HG03196 (cell line): Measurements from ENCODE around the gene GNAO1.

Source experiments
- ATAC-seq: cut with Tn5 transposase; IDR thresholded peaks from one replicate; pipeline ENCODE4 v1.9.1; 2021; ENCODE audit not compliant: unreplicated experiment

GNAO1 gene

DNA sequence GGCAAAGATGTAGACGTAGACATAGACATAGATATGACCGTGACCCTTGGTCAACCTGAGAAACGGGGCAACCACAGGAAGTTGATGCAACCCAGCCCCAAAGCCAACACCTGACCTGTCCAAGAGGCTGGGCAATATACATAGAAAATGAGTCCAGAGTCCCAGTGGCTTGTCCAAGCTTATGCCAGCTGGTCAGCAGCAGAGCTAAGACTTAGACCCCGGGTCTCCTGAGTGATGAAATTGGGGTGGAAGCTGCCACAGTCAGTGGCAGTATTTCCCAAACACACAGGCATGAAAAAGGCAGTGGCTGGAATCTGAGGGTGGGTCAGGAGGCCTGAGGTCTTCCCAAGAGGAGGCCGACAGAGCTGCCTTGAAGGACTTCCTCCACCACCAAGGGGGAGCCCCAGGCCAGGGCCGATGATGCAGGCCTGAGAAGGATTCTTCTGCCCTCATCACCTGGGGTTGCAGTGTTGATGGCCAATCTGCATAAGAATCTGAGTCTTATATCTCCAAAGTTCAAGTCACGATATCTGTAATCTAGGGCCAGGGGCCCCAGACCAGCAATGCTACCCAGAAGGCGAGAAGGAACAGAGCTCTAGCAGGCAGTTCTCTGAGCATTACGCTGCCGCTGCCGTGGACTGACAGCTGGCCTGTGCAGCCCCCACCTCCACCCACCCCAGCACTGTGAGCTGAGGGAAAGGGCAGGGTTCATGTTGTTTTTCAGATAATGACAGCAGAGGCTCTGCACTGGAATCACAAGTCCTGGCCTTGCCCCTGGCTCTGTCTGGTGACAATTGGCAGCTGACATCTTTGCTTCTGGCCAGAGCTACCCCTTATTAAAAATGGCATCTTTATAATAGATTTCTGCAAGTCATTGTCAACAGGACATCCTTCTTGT is 72.7 kb downstream of the GNAO1 start:
- ATAC-seq: no peak

DNA sequence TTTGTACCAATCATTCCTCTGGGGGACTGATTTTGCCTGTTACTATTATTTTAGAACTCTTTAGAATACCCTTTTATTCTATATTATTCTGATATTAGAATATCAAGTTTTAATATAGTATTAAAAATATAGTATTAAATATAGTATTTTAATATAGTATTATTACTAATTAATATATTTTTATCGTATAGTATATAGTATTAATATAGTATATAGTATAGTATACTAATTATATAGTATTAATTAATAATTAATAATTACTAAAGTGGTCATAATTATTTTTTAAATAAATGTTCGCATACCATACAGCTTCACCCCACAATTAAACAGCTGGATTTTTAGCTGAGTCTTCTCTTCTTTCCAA is 73.3 kb downstream of the GNAO1 start:
- ATAC-seq: no peak

DNA sequence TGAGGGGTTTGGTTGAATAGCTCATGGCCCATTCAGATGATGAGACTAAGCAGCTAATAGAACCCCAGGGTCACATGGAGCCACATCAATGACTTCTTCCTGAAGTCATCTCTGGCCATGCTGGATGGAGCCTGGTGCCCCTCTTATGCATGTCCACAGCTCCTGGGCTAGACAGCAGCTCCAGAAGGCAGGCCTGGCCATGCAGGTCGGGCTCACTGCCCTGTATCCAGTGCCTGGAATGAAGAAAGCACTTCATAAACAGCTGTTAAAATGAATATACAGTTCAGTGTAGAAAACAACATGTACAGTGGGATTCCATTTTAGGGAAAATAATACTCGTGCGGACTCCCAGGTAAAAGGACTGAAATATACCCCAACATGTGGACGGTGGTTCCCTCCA is 73.9 kb downstream of the GNAO1 start:
- ATAC-seq: no peak

DNA sequence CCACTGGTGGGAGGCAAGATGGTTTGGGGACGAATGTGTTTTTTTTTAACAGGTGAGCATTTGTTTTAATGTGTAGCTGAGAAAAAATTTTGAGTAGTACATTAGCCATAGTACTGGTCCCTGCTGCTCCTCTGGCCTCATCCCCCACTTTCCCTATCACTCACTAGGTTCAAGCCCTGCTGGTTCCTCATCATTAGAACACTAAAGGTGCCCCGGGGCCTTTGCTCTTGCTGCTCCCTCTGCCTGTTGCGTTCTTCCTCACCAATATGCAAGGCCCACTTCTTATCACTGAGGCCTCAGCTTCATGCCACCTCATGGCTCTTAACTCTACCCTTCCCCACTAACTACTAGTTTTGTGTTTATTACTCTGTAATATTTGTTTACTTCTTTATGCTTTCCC is 74.5 kb downstream of the GNAO1 start:
- no peak for ATAC-seq

DNA sequence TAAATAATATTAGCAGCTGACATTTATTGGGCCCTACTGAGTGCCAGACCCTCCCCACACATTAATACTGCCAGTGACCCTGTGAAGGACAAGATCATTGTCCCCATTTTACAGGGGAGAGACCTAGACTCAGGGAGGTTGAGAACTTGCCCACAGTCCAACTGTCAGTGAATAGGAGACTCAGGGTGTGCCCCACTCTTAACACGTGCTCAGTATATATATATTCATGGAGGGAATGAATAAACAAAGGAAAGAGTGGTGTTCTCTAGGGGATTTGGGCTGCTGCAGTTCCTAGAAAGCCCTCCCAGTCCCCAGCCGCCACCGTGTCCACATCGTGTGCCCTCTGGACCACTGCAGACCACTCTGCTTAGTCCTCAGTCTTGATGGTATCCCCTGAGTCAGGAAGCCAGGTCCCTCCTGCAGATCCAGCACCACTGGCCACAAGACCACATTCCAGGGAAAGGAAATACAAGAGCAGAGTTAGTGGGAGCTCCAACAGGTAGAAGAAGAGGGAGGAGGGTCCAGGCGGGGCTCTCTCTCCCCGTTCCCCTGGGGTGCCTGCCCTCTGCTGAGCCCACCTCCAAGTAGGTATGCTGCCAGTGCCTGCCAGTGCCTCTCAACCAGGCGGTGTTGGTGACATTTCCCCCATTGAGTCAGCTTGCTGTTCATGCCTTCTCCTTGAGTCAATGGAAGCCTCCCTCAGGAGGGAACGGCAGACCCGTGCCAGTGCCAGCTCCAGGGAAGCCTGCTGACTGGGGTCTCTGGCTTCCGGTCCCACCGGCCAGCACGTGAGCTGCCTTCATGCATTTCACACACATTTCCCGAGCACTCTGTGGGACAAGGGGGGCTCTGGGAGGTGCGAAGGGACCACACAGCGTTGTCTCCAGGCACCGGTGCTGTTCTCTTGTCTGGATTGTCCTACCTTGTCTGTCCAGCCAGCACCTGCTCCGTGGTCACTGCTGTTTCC is 75.6 kb downstream of the GNAO1 start:
- no peak for ATAC-seq

DNA sequence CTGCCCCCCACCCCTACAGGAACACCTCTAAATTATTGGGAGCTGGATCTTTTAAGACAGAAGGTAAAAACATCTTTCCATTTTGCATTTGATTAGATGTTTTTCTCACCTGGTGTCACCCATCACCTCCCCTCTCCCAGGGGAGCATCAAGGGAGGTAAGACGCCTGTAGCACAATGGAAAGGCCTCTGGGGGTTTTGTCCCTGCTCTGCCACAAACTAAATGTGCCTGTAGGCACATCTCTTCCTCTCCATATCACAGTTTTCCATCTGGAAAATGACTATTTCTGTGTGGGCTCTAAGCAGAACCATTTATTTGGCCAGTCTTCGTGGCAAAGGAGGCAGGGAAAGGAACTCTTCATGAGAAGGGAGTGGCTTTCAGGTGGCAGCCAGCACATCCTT is 76.6 kb downstream of the GNAO1 start:
- no peak for ATAC-seq

DNA sequence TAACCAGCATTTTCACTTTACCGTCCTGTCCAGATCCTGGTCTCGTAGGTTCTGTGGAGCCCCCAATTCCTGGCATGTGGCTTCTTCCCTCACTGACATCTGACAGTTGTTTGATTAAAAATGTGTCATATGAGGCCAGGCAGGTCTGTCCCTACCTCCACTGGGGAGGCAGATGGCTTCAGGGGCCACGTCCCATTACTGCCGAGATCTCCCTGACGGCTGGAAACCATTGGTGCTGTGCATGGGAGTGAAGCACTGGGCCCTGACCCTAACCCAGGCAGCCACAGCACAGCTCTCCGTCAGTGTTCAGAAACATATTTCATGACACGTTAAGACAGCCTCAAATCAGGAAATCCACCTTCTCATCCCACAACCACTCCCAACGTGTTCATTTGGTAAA is 77.5 kb downstream of the GNAO1 start:
- ATAC-seq: no peak

DNA sequence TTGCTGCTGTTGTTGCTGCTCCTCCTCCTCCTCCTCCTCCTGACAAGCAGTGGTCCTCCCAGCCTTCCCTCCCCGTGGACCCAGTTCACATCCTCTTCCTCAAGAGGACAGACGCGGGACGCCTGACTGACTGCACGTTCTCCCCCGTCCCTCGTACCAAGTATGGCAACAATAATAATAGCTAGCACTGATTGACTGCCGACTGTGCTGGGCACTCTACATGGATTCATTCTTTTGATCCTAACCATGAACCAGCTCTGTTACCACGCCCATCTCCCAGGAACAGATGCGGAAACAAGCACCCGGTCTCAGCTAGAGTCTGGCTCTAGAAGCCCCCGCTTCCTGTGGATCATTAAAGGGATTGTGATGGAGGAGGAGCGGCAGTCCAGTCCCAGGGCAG is 78.0 kb downstream of the GNAO1 start:
- no peak for ATAC-seq

DNA sequence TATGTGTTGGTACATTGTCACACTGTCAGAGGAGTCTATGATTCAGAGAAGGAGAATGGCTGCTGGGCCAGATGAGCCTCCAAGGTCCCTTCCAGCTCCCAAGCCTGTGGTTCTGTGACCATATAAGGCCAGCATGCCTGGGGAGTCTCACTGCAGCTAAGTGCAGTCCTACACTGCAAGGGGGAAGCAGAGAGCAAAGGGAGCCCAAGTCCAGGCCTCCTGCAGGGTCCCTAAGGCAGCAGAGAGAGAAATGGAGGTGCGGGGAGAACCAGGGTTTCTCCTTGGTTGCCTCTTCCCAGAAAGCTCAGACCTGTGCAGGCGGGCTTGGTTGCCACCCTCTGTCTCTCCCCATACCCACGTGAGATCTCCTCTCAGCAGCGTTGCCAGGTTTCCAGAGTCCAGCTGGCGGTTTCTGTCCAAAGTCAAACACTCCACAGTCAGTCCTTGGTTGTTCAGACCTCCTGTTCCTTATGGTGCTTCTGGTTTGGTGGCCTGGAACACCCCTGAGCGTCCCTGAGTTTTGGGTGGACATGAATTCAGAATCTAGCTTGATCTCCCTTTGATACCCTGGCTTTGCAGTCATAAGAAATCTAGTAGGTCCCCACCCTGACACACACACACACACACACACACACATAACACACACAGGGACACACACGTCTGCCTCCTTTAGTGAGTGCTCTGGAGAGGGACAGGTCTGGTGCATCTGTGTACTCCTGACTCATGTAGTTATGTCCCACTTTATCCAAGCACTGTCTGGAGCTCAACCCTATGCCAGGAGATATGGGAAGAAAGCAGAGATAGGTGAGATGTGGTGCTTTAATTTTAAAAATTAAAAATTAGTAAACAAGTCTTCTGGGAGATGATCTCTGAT is 78.8 kb downstream of the GNAO1 start:
- ATAC-seq: no peak

DNA sequence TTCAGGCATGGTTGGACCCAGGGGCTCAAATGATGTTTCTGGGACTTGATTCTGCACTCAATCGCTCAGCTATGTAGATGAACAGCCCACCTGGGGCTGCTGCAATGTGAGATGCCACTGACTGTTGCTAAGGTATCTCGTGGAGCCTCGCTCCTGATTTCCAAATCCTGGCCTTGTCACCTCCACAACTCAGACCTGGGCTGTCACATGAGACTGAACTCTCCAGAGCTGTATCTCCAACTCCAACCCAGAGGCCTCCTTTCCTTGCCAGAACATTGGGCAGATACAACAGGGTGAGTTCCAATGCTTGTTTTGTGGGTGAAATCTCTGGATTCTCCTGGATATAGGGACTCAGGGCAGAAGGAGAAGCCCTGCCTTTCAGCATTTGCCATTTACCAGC is 79.5 kb downstream of the GNAO1 start:
- ATAC-seq: no peak

DNA sequence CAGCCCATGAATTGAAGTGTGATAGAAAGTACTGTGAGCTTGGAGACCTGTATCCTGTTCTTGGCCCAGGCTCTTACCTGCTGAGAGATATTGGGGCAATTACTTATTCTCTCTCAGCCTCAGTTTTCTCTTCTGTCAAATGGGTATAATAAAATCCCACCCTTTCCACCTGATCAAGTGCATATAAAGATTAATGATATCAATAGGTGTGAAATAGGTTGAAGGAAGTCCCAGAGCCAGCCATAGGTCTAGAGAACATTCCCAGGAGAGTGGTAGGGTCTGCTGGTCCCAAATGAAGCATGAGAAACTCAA is 81.2 kb downstream of the GNAO1 start:
- no peak for ATAC-seq

DNA sequence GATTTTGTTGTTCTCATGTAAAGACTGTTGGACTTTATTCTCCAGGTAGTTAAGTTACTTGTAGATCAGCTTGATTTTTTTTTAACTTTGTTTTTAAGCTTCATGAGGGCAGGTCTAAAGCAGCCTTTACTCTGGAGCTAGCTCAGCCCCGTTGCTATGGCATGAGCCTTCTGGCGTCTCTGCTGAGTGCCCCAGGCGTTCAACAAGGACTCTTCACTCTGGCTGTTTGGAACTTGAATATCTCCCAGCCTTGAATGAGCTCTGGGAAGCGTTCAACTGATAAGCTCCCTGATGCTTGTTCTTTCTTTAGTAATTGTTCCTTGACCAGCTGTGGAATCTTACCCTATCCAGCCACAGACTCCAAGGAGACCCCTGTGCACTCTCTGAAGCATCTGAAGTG is 82.3 kb downstream of the GNAO1 start:
- ATAC-seq: no peak

DNA sequence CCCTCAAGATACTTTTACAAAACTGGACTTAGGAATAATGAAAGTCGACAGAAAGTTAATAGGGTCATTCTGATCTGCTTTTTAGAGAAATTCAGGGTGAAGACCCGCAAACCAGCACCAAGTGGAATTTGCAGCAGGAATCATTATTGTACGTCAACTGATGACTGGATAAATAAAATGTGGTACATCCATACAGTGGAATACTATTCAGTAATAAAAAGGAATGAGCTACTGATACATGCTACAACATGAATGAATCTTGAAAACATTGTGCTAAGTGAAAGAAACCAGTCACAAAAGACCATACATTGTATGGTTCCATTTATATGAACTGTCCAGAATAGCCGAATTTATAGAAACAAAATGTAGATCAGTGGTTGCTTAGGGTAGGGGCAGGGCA is 83.1 kb downstream of the GNAO1 start:
- ATAC-seq: no peak

DNA sequence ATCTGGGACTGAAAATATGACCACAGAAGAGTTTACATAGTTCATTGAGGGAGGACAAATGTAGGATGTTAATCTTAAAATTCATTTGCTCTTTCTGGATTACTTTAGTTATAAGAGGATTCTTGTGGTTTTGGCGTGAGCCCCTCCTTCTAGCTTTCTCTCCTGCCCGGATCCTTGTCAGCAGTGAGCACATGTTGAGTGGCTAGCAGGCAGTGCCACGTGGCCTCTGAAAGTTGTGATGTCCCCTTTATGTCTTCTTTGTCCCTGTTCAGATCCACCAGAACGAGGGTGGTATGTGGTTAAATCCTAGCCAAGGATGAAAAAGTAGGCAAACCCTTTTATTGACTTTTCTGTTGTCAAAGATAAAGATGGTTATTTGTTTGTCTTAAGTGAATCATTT is 83.8 kb downstream of the GNAO1 start:
- ATAC-seq: no peak

DNA sequence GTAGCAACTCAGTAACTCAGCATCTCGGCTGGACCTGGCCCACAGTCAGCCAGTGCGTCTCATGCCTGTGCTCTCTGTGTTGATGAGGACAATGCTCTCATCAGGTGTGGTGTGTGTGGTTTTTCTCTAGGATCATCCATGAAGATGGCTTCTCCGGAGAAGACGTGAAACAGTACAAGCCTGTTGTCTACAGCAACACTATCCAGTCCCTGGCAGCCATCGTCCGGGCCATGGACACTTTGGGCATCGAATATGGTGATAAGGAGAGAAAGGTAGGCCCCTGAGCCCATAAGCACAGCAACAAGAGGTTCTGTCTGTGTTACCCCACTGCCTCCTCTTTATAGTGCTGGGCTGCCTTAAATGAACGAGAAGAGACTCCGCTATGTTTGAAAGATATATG is 84.5 kb downstream of the GNAO1 start:
- ATAC-seq: no peak

DNA sequence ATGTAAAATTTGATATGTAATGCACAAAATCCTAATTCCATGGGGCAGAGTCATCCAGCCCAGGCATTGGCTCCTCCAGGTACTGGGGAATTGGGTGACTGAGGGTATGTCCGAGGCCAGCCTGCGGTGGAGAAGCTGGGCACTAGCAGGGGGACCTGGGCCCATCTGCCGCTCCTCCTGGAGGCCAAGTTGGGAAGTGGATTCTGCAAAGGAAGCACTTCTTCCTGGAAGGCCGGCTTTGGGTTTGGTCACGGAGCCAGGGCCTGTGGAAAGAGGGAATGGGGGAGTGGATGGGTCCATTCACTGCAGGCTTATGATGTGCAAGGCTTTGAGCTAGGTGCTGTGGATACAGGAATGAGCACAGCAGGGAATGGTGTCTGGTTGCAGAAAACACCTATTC is 85.8 kb downstream of the GNAO1 start:
- no peak for ATAC-seq

DNA sequence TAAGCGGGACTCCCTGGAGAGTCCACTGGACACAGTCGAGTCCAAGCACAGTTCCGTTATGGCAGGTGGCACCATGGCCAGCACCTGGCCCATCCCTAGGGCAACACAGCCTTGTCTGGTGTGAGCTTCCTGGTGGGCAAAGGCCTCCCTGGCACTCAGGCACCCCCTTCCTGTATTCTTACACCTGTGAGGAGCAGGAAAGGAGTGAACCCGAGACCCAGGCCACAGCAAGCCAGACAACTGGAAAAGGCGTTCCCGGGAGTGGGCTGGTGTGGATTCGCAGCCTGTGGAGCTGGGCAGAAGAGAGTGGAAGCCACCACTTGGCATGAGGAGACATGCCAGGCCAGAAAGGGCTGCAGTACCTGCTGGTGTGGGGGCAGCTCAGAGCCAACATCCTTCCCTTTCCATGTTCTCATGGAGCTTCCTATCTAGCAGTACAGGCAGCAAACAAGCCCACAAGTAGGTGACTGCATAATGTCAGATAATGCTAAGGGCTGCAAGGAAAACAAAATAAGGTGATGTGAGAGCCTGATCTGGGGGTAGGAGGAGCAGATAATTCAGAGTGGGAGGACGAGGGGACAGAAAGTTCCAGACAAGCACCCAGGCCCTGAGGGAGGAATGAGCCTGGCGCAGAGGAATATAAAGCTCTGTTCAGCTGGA is 87.0 kb downstream of the GNAO1 start:
- no peak for ATAC-seq

DNA sequence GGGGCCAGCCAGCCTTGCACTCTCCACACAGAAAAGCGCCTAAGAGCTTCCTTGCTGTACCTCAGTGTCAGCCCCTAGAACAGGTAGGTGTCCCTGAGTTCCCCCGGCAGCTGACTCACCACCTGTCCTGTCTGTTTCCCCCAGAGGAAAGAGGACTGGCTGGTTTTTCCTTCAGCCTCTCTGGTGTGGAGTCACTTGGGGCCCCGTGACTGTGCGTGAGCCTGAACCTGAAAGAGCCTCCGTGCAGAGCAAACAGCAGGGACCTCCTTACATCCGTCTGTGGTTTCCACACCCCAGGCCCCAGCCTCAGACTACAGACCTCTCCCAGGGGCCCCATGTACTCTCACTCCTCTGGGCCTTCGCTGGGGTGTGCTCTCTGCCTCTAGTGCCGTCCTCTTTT is 87.8 kb downstream of the GNAO1 start:
- ATAC-seq: no peak

DNA sequence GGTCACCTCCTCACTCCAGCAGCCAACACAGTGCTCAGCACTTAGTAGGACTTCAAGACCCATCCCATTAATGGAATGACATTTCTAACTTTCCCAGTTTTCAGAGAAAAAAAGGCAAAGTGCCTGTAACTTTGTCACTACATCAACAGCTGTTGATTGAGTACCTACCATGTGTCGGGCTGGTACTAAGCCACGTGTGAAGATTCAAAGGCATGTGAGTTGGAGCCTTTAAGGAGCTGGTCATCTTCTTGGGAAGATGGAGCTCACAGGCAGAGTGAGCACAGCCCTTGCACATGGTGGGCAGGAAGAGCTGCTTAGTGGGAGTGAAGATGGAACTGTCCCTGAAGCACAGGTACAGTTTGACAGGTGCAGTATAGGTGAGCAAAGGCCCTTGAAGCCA is 88.6 kb downstream of the GNAO1 start:
- ATAC-seq: no peak

DNA sequence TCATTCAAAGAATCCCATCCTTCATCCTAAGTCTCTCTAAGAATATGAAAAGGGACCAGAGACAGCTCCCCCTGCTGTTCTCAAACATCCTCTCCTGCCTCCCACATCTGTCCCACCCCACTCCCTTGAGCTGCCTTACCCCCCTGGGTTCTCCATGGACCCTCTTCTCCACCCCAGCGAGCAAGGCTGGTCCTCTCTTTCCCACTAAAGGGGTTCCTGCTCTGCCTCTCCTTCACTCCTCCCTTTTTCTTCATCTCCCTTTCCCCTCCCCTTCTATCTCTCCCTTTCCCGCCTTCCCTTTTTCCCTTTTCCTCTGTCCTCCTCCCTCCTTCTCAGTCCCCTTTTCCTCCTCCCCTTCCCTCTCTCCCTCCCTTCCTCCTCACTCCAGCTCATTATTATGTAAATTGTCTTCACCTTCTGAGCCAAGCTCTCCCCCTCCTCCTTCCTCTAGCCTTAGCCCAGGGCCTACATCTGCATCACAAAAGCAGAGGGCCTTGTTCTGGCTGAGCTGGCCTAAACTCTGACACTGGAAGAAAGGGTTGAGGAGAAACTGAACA is 90.0 kb downstream of the GNAO1 start:
- no peak for ATAC-seq

DNA sequence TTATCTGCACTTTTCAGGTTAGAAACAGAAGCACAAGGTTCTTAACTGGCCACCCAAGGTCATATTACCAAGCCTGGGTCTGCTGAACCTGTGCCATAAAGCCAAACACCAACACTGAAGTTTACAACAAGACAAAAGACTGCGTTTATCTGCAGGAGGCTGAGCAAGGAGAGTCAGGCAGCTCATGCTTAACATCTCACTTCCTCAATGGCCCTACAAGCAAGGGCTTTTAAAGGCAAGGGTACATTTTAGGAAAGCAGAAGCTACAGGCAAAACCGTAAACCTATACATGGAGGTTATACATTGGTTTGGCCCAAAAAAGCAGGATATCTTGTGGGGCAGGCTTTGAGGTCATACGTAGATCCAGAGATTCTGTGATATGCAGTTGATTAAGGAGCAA is 91.2 kb downstream of the GNAO1 start:
- no peak for ATAC-seq
